HG02678 (cell line): ENCODE data around the gene ETNK2.

Source experiments
- ATAC-seq: cut with Tn5 transposase; IDR thresholded peaks from one replicate; pipeline ENCODE4 v1.9.1; 2021; ENCODE audit warnings: mild to moderate bottlenecking, moderate library complexity; ENCODE audit not compliant: unreplicated experiment

Gene ETNK2, protein sequence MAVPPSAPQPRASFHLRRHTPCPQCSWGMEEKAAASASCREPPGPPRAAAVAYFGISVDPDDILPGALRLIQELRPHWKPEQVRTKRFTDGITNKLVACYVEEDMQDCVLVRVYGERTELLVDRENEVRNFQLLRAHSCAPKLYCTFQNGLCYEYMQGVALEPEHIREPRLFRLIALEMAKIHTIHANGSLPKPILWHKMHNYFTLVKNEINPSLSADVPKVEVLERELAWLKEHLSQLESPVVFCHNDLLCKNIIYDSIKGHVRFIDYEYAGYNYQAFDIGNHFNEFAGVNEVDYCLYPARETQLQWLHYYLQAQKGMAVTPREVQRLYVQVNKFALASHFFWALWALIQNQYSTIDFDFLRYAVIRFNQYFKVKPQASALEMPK

DNA sequence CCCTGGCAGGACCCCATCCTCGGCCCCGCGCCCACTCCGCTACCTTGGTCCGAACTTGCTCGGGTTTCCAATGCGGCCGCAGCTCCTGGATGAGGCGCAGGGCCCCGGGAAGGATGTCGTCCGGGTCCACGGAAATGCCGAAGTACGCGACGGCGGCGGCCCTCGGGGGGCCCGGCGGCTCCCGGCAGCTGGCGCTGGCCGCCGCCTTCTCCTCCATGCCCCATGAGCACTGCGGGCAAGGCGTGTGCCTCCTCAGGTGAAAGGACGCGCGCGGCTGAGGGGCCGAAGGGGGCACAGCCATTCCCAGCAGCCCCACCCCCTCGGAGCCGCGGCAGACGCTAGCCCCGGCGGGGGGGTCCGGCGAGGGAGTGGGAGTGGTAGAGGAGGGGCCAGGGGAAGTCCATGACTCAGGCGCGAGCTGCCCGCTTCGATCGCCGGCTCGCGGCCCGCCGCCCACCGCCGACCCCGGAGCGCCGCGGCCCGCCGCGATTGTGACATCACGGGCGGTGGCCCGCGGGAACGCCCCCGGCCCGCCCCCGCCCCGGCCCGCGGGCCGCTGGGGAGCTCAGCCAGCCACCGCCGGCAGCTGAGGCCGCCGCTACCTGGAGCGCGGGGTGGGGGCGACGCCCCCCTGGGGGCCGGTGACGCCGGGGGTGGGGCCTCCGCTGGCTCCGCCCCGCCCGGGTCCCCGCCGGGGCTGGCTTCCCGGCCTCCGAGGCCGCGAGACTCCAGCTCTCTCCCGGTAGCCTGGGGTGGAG is at the start of gene ETNK2:
Gene ETNK2, minus strand, starts transcription at position 493 of the 758 bp plus-strand sequence. Its CDS starts 192 bp downstream, at position 301.
- ATAC-seq = no peak

DNA sequence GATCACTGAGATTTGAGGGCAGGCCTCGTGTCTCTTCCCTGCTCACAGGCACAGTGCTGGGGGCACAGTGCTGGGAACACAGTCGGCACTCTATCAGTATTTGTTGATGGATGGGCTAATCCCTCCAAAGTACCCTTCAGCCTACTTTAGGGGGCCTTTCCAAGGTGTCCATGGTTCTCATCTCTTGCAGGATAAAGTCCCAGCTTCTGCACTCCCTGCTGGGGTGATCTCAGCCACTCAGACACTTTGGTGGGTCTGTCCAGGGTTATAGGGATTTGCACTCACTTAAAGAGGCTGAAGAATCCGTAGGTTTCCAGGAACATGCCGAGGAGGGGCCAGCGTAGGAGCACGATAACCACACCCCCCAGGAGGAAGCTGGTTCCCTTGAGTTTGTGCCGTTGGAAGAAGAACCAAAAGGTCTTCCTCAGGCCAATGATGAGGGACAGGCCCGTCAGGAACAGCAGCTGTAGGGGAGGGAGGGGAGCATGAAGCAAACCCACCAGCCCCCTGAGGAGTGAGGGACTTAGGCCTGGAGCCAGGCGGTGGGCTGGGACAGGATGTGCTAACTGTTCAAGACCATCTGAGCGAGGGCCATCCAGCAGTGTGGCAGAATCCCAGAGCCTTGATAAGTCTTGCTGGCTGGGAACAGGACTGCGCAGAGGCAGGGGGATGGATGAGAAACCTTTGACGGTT is 49.6 kb upstream of the ETNK2 start:
- ATAC-seq = no peak

DNA sequence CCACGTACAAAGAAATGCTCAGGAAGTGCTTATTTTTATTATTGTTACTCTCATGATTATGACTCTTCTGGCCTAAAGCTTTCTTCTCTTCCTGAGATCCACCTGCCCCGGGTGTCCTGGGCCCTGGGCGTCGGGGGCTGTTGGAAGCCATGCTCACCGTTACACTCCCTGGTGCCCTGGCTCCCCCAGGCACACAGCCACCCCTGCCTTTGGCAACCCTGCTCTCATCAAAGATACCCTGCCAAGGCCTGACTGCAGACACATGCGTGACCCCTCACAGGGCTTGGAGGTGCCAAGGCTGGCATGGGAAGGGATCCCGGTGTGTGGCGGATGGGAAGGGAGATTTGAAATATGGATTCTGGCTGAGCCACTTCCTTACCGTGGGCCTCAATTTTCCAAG is 47.7 kb upstream of the ETNK2 start:
- ATAC-seq = no peak

DNA sequence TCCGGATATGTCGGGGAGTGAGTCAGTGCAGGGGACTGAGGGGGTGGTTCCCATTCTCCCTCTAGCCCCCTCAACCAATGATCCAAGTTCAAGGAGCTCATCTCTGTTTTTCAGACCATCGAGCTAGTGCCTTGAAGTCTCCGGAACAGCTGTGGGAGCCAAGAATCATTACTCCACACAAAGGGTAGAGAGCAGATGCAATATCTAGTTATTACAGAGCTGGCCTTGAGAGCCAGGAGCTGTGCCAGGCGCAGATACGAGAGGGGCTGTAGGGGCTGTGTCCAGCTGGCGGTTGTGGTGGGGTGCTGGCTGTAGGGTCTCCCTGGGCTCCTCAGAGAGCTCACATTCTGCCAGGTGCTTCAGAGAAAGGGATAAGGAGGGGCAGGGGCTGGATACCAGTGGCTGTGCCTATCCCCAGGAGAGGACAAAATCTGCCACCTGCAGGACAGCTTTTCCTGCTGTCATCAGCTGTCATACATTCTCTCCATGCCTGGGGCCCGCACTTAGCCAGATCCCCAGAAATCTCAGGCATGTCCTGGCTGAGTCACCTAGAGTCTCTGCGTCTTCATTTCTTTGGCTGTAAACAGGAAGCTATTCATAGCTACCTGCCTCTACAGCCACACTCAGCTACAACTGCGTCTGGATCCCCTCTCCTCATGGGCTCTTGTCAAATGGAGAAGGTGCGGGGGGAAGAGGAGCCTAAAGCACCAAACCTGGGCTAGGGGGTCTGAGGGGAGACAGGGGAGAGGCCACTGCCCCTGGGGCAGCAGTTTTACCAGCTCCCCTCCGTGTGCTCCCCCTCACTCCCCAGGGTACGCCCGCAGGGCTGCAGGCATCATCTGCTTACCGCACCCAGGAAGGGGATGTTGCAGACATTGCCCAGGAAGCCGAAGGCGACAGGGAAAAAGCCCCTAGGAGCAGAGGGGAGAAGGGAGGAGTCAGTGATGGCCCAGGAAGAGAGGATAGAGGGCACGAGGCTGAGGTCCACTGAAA is 46.8 kb upstream of the ETNK2 start:
- ATAC-seq = no peak

DNA sequence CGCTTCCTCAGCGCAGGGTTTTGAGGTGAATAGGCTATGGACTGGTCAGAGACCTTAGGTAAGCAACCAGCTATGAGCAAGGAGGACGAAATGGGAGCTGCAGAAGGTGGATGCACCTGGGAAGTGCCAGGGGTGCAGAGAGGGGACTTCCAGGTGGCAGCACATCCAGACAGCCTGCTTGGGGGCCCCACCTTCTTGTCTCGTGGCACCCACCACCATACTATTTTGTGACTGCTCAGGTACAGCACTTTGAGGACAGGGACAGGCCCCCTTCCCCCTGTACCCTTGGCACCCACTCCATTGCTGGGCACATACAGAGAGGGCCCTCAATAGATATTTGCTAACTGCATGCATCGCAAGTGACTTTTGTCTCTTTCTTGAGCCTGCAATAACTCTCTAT is 45.2 kb upstream of the ETNK2 start:
- no peak for ATAC-seq

DNA sequence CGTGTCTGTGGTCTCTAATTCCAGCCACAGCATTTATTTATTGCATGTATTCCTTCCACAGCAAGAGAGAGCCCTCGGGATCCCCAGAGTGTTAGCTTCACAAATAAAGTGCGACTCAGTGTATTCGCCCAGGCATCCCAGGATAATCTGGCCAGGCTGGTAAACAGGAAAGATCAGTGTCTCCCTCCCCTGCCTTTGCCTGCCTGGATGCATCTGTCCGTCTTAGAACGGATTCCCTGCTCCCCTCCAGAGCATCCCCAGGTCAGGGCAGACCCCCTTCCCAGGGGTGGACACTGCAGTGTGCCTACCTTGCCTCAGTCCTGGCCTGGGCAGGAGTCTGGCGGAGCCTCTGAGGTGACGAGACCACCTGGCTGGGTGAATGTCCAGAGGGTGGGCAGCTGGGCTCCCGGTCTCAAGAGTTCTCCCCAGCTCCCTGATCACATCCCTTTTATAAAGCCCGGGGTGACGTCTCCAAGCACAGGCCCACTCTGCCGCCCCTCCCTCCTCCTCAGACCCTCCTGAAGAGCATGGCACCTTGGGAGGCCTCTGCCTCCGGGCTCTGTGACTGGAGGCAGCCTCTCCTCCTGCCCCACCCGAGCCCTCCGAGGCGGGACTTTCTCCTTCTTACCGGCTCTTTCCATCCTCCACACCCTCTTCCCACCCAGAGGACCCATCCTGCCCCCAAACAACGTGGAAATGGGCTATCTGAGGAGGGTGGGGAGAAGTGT is 44.4 kb upstream of the ETNK2 start, which contains the start of gene KISS1:
Gene KISS1, minus strand, starts transcription at position 424 of the 728 bp plus-strand sequence. CDS start 3,615 bp downstream, outside the sequence.
- no peak for ATAC-seq

DNA sequence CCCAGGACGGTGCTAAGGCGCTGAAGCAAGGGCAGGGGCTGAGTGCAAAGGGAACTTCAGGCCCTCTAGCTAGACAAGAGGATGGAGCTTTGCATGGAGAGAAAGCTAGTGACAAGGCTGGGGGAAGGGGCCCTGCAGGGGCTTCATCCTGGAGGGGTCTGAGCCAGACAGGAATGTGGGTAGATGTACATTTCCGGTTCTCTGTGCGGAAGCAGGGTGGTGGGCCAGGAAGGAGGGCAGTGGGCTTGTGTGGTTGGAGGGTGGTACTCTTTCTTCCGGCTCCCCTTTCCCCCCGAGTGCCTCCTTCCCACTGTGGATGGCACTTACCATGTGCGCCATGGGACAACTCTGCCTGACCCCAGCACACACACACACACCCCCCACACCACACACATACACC is 42.9 kb upstream of the ETNK2 start:
- ATAC-seq = no peak

DNA sequence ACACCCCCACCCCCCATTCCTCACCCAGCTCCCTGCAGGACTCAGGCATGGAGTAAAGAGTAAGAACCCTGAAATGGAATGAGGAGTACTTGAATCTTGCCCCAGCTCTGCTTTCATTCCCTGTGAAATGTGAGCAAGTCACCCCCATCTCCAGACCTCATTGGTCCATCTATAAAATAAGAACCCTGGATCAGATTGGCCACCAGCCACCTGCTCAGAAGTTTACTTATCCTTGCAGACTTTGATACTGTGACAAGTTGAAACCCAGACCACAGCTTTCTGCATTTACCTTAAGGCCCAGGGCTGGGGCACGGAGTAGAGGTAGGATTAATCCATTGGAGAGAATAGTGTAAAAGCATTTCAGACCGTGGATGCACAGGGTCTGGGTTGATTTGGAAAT is 42.2 kb upstream of the ETNK2 start:
- no peak for ATAC-seq

DNA sequence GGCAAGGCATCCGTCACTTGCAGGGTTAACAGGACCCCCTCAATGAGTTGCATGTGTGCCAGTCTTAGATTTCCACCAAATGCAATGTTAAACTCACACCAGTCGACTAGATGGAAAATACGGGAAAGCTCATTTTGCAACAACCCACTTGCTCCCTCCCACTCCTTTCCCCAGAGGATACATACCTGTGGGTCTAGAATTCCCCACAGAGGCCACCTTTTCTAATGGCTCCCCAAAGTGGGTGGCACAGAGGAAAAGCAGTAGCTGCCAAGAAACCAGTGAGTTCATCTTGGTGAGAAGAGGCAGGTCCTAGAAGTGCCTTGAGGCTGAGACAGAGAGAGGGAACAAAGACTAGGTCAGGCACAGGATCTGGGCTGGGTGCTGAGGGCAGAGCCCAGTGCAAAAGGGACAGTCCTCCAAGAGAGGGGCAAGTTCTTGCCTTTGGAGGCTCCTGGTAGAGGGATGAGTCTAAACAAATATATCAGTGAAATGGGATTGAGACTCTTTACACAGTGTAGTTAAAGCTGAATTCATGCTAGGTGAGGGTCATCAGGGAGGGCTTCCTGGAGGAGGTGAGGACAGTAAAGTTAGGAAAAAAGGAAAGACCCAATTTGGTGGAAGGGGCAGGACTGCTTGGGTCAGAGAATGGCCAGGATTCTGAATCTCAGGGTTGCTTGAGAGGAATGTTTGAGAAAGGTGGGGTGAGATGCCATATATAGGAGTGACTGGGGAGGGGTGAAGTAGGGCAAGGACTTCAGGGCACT is 40.9 kb upstream of the ETNK2 start:
- no peak for ATAC-seq

DNA sequence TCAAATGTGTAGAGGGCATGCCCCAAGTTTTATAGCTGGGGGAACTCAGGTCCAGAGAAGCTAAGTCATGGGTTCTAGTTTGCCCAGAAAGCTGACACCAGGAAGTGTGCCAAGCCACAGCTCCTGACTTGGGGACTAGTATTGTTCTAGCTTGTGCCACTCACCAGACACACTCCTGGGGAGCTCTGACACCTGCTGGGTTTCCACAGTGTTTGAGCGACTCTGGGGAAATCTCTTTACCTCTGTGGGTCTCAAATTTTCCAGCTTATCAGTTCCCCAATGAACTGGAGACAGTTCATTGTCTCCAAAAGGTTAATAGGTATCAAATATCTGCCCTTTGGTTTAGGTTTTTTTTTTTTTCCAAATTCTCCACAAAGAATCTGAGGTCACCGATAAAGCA is 40.2 kb upstream of the ETNK2 start:
- ATAC-seq = no peak

DNA sequence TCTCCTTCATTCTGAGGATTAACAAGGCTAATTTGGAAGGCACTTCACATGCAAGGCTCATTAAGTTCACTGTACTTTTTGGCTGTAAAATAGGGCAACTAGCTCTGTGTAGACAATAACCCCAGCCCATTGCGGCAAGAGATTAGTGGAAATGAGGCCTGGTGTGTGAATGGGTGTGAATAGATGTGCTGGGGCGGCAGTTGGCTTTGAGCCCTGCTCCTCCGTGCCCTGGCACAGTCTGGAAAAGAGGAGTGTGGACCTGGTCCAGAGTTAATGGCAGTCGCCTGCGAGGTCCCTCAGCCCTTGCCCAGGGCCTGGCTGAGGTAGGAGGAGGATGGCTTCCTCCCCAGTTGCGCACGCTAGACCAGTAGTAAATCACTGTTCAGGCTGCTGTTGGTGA is 39.6 kb upstream of the ETNK2 start:
- ATAC-seq = no peak

DNA sequence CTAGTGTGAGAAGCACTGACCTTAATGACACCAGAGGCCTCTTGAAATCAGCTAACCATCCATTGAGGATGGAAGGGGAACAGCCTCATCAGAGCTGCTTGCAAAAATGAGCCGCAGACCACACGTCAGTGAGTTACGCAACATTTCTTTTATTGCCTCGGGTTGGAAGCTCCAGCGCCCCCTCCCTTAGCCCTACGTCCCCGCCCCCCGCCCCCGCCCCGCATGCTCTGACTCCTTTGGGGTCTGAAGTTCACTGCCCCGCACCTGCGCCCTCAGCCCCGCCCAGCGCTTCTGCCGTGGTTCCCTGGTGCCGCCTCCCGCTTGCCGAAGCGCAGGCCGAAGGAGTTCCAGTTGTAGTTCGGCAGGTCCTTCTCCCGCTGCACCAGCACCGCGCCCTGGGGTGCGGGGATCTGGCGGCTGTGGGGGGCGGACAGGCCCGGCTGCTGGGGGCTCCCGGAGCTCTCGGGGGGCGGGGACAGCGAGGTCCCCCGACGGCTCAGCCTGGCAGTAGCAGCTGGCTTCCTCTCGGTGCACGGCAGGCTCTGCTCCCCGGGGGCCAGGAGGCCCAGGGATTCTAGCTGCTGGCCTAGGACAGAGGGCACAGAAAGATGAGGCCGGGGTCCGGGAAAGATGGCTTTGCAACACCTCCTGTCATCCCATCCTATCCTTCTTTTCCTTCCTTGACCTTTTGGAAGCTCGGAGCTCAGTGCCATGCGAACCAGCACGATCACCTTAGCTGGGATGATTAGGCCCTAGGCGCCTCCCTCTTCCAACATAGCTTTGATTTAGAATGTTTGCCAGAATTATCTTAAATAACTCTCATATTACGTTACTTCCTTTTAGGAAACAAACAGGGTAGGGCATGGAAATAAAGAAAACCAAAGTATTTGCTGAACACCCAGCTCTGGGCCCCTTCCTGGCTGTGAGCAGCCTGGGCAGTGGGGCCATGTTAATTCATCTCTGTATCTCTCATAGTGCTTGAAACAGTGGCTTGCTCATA is 38.7 kb upstream of the ETNK2 start:
- no peak for ATAC-seq

DNA sequence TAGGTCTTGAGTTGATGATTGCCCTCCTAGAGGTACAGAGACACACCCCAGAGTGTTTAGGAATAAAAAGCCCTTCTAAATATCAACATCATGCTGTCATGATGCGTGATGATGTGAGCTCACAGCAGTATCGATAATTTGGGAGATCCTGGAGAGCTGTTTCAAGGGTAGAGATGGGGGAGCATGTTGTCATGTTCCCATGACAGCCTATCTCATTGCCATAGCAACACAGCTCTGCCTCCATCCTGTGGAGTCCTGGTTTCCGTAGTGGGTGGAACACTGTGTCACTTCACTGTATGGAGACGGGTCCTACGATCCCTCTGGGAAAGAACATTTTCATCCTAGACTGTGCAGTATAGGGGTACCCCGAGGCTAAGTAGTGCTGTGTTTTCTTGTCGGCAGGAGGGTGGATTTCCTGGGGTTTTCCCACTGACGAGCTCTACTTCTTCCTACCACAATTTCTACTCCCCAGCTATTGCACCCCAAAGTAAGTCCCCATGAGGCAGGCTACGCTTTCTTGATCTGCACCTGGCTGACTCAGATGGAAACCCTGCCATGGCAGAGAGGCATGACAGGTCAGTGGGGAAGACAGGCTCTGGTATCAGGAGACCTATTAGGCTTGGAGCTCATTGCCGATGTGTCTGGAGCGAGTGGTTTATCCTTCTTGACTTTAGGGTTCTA is 37.3 kb upstream of the ETNK2 start:
- ATAC-seq = no peak

DNA sequence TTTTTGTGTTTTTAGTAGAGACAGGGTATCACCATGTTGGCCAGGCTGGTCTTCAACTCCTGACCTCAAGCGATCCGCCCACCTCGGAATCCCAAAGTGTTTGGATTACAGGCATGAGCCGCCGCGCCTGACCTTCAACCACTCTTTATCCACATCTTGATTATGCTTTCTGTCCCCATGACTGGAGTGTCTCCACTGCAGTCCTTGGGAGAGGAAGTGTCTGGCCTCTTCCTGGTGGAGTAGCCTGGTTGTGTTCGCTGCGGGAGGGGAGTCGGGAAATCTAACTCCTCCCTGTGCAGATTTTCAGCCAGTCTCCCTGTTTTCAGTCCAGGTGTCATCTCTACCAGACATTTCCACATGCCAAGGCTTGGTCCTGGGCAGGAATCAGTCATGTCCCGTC is 34.8 kb upstream of the ETNK2 start:
- ATAC-seq = no peak

DNA sequence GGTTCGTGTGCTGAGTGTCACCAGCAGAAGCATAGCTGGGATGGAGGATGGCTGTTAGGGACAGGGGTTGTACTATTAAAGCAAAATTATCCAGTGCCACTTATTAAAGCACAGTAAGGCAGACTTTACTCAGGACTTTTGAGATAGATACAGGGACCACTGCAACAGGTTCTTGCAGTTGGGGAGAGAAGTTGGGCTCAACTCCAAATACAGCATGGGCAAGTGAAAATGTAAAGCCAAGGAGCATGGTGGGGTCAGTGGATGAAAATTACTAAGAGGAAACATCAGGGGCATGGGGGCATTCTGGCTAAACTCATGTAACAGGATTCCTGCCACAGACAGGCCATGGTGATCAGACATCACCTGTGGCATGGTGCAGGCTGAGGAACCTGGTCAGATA is 29.3 kb upstream of the ETNK2 start:
- ATAC-seq = no peak

DNA sequence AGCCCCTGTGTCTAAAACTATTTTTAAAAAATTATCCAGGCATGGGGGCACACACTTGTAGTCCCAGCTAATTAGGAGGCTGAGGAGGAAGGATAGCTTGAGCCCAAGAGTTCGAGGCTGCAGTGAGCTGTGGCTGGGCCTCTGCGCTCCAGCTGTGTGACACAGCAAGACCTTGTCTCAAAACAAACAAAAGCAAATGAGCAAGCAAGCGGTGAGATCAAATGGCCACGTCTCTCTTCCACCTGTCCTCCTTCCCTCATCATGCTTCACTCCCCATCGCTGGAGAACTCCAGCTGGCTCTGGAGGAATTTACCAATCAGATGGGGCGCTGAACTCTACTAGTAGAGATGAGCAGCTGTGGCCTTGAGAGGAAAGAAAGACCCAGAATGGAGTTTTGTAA is 28.3 kb upstream of the ETNK2 start:
- ATAC-seq = no peak
